WTC11 (cell line): Measurements from ENCODE around the gene ZNF770. TPM values are rescaled to one million over a fixed set of nuclear protein-coding genes. Genes with fewer than 3 reads are reported as not detected.

Source experiments
- ATAC-seq: fragments of 200-7000 bp; cut with Tn5 transposase; 2 replicates; pipeline ENCODE4 v1.10.0; 2021; ENCODE audit warnings: mild to moderate bottlenecking, moderate library complexity
- CTCF ChIA-PET: fragments of 300-600 bp; sonication (Branson Sonifier 250); formaldehyde crosslinking; loops from one replicate; lab custom pipeline; 2021; ENCODE audit warnings: antibody characterized with exemption; lab: Charles Lee
- POLR2A ChIA-PET: fragments of 350-600 bp; sonication (Branson Sonifier 250); formaldehyde crosslinking; loops from one replicate; lab custom pipeline; 2021; ENCODE audit warnings: antibody characterized with exemption; lab: Charles Lee
- DNase-seq: peaks from one replicate; pipeline ENCODE4 v3.0.0; 2021; ENCODE audit warnings: low spot score
- H3K27ac Mint-ChIP-seq: 2 replicates; pipeline ENCODE4 v1.8.0; 2021; ENCODE audit warnings: mixed read lengths
- H3K27me3 Mint-ChIP-seq: 2 replicates; pipeline ENCODE4 v1.8.0; 2021; ENCODE audit warnings: low read depth, mild to moderate bottlenecking, moderate library complexity, mixed read lengths
- H3K36me3 Mint-ChIP-seq: 2 replicates; pipeline ENCODE4 v1.8.0; 2021; ENCODE audit warnings: mixed read lengths
- H3K4me1 Mint-ChIP-seq: 2 replicates; pipeline ENCODE4 v1.8.0; 2022; ENCODE audit warnings: mixed read lengths
- H3K4me3 Mint-ChIP-seq: 2 replicates; pipeline ENCODE4 v1.8.0; 2021; ENCODE audit warnings: mild to moderate bottlenecking, moderate library complexity, mixed read lengths
- H3K9me3 Mint-ChIP-seq: 2 replicates; pipeline ENCODE4 v1.8.0; 2021; ENCODE audit warnings: mixed read lengths
- AR ChIP-seq: fragments of 250-450 bp; sonication (Bioruptor Pico); IDR thresholded peaks from 2 replicates; pipeline ENCODE4 v1.9.0; 2021; ENCODE audit warnings: mild to moderate bottlenecking
- CBFB ChIP-seq: sonication (generic); formaldehyde crosslinking; IDR thresholded peaks from 2 replicates; pipeline ENCODE4 v1.8.1; 2022; ENCODE audit warnings: mild to moderate bottlenecking, low read depth, missing genetic modification reagents
- FOXP1 ChIP-seq: sonication (generic); formaldehyde crosslinking; IDR thresholded peaks from 2 replicates; pipeline ENCODE4 v1.8.0; 2022; ENCODE audit warnings: missing genetic modification reagents, mild to moderate bottlenecking, moderate library complexity, borderline replicate concordance
- GABPB1 ChIP-seq: sonication (generic); formaldehyde crosslinking; IDR thresholded peaks from 2 replicates; pipeline ENCODE4 v1.8.1; 2023; ENCODE audit warnings: mild to moderate bottlenecking, missing genetic modification reagents
- HMGA2 ChIP-seq: fragments of 250-450 bp; sonication (Bioruptor Pico); IDR thresholded peaks from 2 replicates; pipeline ENCODE4 v1.4.0; 2021; ENCODE audit warnings: mild to moderate bottlenecking, moderate library complexity
- JAZF1 ChIP-seq: fragments of 250-450 bp; sonication (Bioruptor Pico); IDR thresholded peaks from 2 replicates; pipeline ENCODE4 v1.9.0; 2021; ENCODE audit warnings: moderate library complexity, mild to moderate bottlenecking, inconsistent platforms
- KAT7 ChIP-seq: sonication (generic); formaldehyde crosslinking; IDR thresholded peaks from 2 replicates; pipeline ENCODE4 v1.8.1; 2023; ENCODE audit warnings: missing genetic modification reagents, mild to moderate bottlenecking, borderline replicate concordance
- MXD4 ChIP-seq: fragments of 250-450 bp; sonication (Bioruptor Pico); IDR thresholded peaks from 2 replicates; pipeline ENCODE4 v1.8.0; 2021; ENCODE audit warnings: mild to moderate bottlenecking, moderate library complexity, borderline replicate concordance
- MYBL2 ChIP-seq: sonication (generic); formaldehyde crosslinking; IDR thresholded peaks from 2 replicates; pipeline ENCODE4 v1.8.1; 2023; ENCODE audit warnings: mild to moderate bottlenecking, moderate library complexity, missing genetic modification reagents
- NFE2L1 ChIP-seq: sonication (generic); formaldehyde crosslinking; IDR thresholded peaks from 2 replicates; pipeline ENCODE4 v1.8.1; 2023; ENCODE audit warnings: missing genetic modification reagents
- NR2C2 ChIP-seq: sonication (generic); formaldehyde crosslinking; IDR thresholded peaks from 2 replicates; pipeline ENCODE4 v1.8.0; 2022; ENCODE audit warnings: mild to moderate bottlenecking, missing genetic modification reagents
- PREB ChIP-seq: sonication (generic); formaldehyde crosslinking; IDR thresholded peaks from 2 replicates; pipeline ENCODE4 v1.8.1; 2022; ENCODE audit warnings: mild to moderate bottlenecking, missing genetic modification reagents, moderate library complexity, borderline replicate concordance
- TEAD1 ChIP-seq: sonication (generic); formaldehyde crosslinking; IDR thresholded peaks from 2 replicates; pipeline ENCODE4 v1.8.0; 2022; ENCODE audit warnings: mild to moderate bottlenecking, missing genetic modification reagents
- TEAD4 ChIP-seq: sonication (generic); formaldehyde crosslinking; IDR thresholded peaks from 2 replicates; pipeline ENCODE4 v1.8.0; 2022; ENCODE audit warnings: mild to moderate bottlenecking, missing genetic modification reagents
- USF1 ChIP-seq: sonication (generic); formaldehyde crosslinking; IDR thresholded peaks from 2 replicates; pipeline ENCODE4 v1.8.0; 2022; ENCODE audit warnings: mild to moderate bottlenecking, missing genetic modification reagents
- ZNF121 ChIP-seq: sonication (generic); formaldehyde crosslinking; IDR thresholded peaks from 2 replicates; pipeline ENCODE4 v1.8.0; 2023; ENCODE audit warnings: missing genetic modification reagents
- ZNF396 ChIP-seq: fragments of 250-450 bp; sonication (Bioruptor Pico); IDR thresholded peaks from 2 replicates; pipeline ENCODE4 v1.8.0; 2021; ENCODE audit warnings: mild to moderate bottlenecking, moderate library complexity, borderline replicate concordance
- ZNF416 ChIP-seq: fragments of 250-450 bp; sonication (Bioruptor Pico); IDR thresholded peaks from 2 replicates; pipeline ENCODE4 v1.9.0; 2021; ENCODE audit warnings: mild to moderate bottlenecking, inconsistent platforms
- ZNF532 ChIP-seq: fragments of 250-450 bp; sonication (Bioruptor Pico); IDR thresholded peaks from 2 replicates; pipeline ENCODE4 v1.9.0; 2021; ENCODE audit warnings: mild to moderate bottlenecking, borderline replicate concordance
- ZNF671 ChIP-seq: fragments of 250-450 bp; sonication (Bioruptor Pico); IDR thresholded peaks from 2 replicates; pipeline ENCODE4 v1.8.0; 2021; ENCODE audit warnings: mild to moderate bottlenecking
- total RNA-seq: library from RNA; stranded (reverse); gene quantifications from 3 replicates; pipeline ENCODE4 v1.2.3, GENCODE V29; 2021
- TF ChIP-seq, protein P1 (sequence below): sonication (generic); formaldehyde crosslinking; IDR thresholded peaks from 2 replicates; pipeline ENCODE4 v1.8.1; 2022; ENCODE audit warnings: mild to moderate bottlenecking, moderate library complexity, missing genetic modification reagents
- TF ChIP-seq, protein P2 (sequence below): fragments of 250-450 bp; sonication (Bioruptor Pico); IDR thresholded peaks from 2 replicates; pipeline ENCODE4 v1.9.0; 2021; ENCODE audit warnings: mild to moderate bottlenecking

ZNF770 gene
- total RNA-seq, 1 experiment from 2014 or later: 142 TPM

DNA sequence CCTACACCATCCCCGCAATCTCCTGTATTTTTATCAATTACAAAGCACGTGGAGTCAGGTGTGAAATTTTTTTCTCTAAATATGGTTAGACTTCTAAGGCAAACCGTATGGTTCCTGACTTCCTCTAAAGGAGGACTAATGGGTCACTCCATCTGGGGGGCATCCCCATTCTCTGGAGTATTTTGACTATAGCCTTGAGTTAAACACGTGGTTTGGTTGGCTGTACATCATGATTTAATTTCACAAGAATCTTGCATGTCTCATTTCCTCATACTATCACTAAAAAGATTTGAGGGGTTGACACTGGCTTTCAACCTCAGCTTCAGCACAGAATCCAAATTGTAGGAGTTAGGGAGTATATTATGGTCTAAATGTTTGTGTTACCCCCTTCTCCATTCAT lies 25.3 kb upstream of the ZNF770 start (continued):
- TF ChIP-seq, protein P1, sequence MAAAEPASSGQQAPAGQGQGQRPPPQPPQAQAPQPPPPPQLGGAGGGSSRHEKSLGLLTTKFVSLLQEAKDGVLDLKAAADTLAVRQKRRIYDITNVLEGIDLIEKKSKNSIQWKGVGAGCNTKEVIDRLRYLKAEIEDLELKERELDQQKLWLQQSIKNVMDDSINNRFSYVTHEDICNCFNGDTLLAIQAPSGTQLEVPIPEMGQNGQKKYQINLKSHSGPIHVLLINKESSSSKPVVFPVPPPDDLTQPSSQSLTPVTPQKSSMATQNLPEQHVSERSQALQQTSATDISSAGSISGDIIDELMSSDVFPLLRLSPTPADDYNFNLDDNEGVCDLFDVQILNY (CRISPR knock-in tag): no peak
- TF ChIP-seq AR: no peak
- TF ChIP-seq ZNF396 (CRISPR knock-in tag): no peak
- TF ChIP-seq ZNF121 (CRISPR knock-in tag): no peak
- TF ChIP-seq HMGA2 (CRISPR knock-in tag): no peak
- no peak for TF ChIP-seq CBFB (CRISPR knock-in tag)
- TF ChIP-seq USF1: no peak
- no peak for TF ChIP-seq ZNF532 (CRISPR knock-in tag)
- no peak for TF ChIP-seq JAZF1 (CRISPR knock-in tag)

GRCh38 chr15:35007397-35007796 lies 19.3 kb upstream of the ZNF770 start:
- no peak overlapping the region for H3K27ac Mint-ChIP-seq
- H3K4me3 Mint-ChIP-seq: no peak overlapping the region
- ChIA-PET POLR2A (no interaction called here), CTCF (interaction anchor here (0.6 to 1.3 kb wide), 2 partner anchors 12 to 220 kb away, joined by 4 read pairs; no protein-coding TSS in a partner anchor)
- H3K9me3 Mint-ChIP-seq: no peaks in the 10 kb centered on the region
- no peaks in the 10 kb centered on the region for H3K36me3 Mint-ChIP-seq
- H3K27me3 Mint-ChIP-seq: no peaks in the 10 kb centered on the region; the same call in 1 of the 2 replicates
- ATAC-seq (no peak), DNase-seq (no peak)
- no peaks in the 10 kb centered on the region; the same call in none of the 2 replicates for H3K4me1 Mint-ChIP-seq
- no peak for TF ChIP-seq NR2C2 (CRISPR knock-in tag)
- TF ChIP-seq ZNF671 (CRISPR knock-in tag): no peak
- TF ChIP-seq, protein P2, sequence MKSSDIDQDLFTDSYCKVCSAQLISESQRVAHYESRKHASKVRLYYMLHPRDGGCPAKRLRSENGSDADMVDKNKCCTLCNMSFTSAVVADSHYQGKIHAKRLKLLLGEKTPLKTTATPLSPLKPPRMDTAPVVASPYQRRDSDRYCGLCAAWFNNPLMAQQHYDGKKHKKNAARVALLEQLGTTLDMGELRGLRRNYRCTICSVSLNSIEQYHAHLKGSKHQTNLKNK (CRISPR knock-in tag): no peak
- no peak for TF ChIP-seq MYBL2 (CRISPR knock-in tag)
- TF ChIP-seq JAZF1 (CRISPR knock-in tag): no peak

GRCh38 chr15:35005933-35006332 lies 17.8 kb upstream of the ZNF770 start:
- H3K4me3 Mint-ChIP-seq: no peak overlapping the region
- DNase-seq (no peak), ATAC-seq (no peak)
- H3K36me3 Mint-ChIP-seq: no peaks in the 10 kb centered on the region
- ChIA-PET CTCF (no interaction called here), POLR2A (no interaction called here)
- no peaks in the 10 kb centered on the region for H3K27me3 Mint-ChIP-seq
- TF ChIP-seq FOXP1 (CRISPR knock-in tag): no peak
- TF ChIP-seq TEAD1: no peak
- TF ChIP-seq PREB (CRISPR knock-in tag): no peak
- no peak for TF ChIP-seq GABPB1 (CRISPR knock-in tag)
- TF ChIP-seq KAT7 (CRISPR knock-in tag): no peak
- TF ChIP-seq TEAD4 (CRISPR knock-in tag): no peak
- no peak for TF ChIP-seq NFE2L1 (CRISPR knock-in tag)
- TF ChIP-seq ZNF416: no peak
- no peak for TF ChIP-seq MXD4 (CRISPR knock-in tag)
- TF ChIP-seq, protein P1 (CRISPR knock-in tag): no peak
- no peaks in the 10 kb centered on the region; the same call in none of the 2 replicates for H3K4me1 Mint-ChIP-seq
- H3K27ac Mint-ChIP-seq: no peak overlapping the region; the same call in 1 of the 2 replicates
- no peaks in the 10 kb centered on the region for H3K9me3 Mint-ChIP-seq
